Heart left ventricle (tissue), 13 donors: ENCODE measurements around the gene PTPRK.

Source experiments
- CTCF ChIP-seq, 12 donors: fragments of 200-600 bp; sonication (generic) in 4 of 12; IDR thresholded peaks; one replicate each; pipeline versions ENCODE4 v1.5.0 to v1.8.0; 2018 to 2022; ENCODE audit warnings: antibody characterized with exemption in 12 of 12, mild to moderate bottlenecking in 5 of 12
- POLR2A ChIP-seq, 2 donors: fragments of 450-650 bp; IDR thresholded peaks; one replicate each; pipeline ENCODE4 v1.6.1; 2017; ENCODE audit warnings: antibody characterized with exemption in 2 of 2, mild to moderate bottlenecking in 2 of 2, moderate library complexity in 2 of 2
- donor health status: ischemic (EF 13 %, LVEDD 7.1; RV severe dilation, severe dysfunction).
- donor health status: DM: no; HTN: yes; CAD: no.
- donor health status: DM: no; HTN: no; CAD: no.
- donor health status: ischemic (EF 25% LVEDD 6.9; RV normal size, moderate dysfunction).
- donor health status: ischemic (EF 25% LVEDD 5.7; RV mildly dilated, moderate dysfunction).
- donor health status: ischemic (EF 35%, LVEDD 5.7; RV mildly dilated, moderate dysfunction).
- donor health status: nonischemic (EF 11% LVEDD 7.7; RV severe dilation, severe dysfunction).
- donor health status: DM: yes; HTN: yes; CAD: no.
- donor health status: PGD.
- donor health status: ischemic (EF 29% LVEDD 5.4; RV normal size, mild dysfunction).
- donor health status: nonischemic (EF 23%, LVEDD 6.1; RV moderate dilation, normal function).

DNA sequence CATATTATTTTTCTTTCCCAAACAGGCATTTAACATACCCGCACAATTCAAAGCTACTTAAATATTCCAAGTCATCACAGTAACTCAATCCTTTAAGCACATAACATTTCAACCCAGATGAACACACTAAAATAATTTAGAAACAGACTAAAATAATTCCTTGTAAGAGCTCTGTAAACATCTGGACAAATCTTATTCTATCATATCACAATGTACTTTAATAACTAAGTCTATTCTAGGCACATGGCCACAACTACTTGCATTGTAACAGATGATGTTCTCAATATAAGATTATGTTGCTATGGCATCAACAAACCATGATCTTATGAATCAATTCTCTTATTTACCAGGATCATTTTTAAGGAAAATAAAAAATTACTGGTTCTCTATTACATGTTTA lies 496.4 kb downstream of the PTPRK start:
- TF ChIP-seq POLR2A (IDR thresholded peaks at IDR 0.05) (no peak), CTCF (IDR thresholded peaks at IDR 0.05) (no peak)
